ENCODE data around the gene KLHL24.
"Not testable (repeated sequence)": the region's sequence is repeated elsewhere in the genome, so short reads cannot be mapped to it uniquely, and the experiment has no call there.

The KLHL24 gene, protein sequence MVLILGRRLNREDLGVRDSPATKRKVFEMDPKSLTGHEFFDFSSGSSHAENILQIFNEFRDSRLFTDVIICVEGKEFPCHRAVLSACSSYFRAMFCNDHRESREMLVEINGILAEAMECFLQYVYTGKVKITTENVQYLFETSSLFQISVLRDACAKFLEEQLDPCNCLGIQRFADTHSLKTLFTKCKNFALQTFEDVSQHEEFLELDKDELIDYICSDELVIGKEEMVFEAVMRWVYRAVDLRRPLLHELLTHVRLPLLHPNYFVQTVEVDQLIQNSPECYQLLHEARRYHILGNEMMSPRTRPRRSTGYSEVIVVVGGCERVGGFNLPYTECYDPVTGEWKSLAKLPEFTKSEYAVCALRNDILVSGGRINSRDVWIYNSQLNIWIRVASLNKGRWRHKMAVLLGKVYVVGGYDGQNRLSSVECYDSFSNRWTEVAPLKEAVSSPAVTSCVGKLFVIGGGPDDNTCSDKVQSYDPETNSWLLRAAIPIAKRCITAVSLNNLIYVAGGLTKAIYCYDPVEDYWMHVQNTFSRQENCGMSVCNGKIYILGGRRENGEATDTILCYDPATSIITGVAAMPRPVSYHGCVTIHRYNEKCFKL

DNA sequence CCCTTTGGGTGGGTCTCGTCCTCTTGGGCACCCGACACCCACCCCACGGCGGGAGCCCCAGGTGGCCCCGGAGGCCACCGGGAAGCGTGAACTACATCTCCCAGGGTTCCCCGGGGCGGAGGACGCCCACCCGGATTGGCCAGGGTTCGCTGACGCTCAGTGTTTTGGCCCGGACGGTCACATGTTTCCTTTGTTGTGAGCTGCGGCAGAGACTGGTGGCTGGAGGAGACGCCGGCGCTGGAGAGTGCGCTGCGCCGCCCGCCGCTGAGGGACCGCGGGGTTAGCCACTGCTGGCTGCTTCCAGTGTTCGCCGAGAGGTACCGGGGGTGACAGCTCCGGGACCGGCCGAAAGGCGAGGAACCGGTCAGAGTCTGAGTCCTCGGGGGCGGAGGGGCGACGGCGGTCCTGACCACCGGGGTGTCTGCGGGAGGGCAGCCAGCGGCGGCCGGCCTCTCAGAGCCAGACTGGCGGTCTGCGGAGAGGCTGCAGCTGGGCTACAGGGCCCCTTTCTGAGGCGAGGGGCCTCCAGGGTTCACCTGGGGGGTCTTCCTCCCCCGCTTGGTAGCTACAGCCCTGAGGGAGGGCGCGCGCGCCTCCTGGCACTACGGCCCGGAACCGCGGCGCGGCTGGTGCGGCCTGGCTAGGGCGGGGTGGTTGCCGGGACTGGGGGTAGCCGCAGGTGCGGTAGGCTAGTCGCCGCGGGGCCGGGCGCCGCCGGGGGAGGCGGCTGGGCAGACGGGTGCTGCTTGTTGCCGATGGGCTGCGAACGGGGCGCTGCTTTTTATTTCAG is at the start of gene KLHL24:
Gene KLHL24 (plus strand): TSS at position 193 of the 790 bp plus-strand sequence. CDS start 14,734 bp downstream, outside the sequence.
- DNase-seq = peak; percentile 97

DNA sequence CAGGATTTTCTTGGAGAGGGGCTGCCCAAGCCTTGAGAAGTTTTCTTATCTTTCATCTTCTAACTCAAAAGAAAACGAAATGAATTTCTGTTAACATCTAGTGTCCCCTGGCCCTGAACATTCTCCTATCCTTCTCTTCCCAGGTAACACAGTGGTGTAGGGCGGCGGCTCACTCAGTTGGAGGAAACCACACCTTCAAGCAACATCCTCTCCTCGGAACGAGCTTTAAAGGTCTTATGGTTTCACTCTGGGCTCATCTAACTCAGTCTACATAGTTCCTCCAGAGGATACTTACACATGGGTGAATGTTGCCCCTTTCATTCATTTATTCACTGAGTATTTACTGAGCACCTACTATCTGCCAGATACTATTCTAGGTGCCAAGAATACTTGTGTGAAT is 48.9 kb upstream of the KLHL24 start:
- DNase-seq = no peak

DNA sequence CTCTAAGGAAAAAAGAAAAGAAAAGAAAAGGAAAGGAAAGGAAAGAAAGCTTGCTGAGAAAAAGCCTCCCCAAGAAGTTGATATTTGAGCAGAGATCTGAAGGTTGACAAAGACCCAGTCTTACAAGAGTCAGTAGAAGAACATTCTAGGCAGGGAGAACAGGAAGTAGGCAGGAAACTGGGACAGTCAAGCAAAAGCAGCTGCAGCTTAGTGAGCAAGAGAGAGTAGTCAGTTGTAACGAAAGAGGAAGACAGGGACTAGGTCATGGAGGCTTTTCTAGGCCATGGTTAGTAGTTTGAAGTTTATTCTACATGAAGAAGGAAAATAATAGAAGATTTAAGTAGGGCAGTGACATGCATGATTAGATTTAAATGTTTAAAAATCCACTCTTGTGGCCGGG is 48.1 kb upstream of the KLHL24 start:
- DNase-seq = peak; percentile 71

DNA sequence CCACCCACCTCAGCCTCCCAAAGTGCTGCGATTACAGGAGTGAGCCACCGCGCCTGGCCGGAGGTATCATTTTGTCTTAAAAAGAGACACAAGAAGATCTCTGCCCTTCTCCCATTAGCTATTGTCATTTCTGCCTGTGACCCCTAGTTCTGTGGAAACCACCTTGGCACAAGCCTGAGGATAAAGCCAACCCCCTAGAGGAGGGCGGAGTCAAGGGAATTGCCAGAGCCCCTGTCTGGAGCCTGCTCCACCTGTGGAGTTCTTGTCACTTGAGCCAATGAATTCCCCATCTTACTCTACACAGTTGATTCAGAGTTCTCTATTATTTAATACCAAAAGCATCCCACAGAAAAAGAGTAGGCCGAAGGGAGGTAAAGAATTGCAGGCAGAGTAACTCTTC is 45.0 kb upstream of the KLHL24 start:
- no peak for DNase-seq

DNA sequence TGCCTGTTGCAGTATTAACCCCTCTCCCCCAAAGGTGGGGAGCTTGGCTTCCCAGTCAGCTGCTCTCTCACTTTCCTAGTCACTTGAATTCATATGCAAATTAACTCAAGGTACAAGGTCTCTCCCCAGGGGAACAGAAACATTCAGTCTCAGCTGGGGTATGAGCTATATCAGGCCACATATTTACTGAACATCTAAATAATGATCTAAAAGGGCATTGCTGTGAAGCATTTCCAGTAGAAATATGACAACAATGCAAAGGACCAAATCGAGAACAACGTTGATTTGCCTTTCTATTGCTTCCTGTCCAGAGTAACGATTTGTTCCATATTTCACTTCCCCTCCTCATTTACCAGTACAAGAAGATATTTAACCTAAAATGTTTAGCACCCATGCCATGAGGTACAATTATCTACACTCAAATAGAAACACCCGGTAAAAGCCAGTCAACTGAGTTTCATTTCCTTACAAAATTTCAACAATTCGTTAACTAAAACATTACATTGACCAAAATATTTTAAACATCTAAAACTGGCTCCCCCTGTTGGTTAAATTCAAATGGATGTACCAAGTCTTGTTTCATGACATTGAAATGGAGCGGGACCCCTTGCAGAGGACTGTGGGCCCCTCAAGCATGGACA is 43.4 kb upstream of the KLHL24 start:
- DNase-seq = peak; percentile 55

DNA sequence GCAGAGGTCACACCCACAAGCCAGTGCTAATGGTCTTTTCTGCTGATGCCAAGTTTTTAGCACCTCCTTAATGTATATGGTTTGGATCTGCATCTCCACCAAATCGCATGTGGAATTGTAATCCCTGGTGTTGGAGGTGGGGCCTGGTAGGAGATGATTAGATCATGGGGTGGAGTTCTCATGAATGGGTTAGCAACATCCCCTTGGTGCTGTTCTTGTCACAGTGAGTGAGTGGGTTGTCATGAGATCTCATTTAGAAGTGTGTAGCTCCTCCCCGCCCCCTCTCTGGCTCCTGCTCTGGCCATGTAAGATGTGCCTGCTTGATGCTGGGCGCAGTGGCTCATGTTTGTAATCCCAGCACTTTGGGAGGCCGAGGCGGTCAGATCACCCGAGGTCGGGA is 42.6 kb upstream of the KLHL24 start:
- DNase-seq = no peak

DNA sequence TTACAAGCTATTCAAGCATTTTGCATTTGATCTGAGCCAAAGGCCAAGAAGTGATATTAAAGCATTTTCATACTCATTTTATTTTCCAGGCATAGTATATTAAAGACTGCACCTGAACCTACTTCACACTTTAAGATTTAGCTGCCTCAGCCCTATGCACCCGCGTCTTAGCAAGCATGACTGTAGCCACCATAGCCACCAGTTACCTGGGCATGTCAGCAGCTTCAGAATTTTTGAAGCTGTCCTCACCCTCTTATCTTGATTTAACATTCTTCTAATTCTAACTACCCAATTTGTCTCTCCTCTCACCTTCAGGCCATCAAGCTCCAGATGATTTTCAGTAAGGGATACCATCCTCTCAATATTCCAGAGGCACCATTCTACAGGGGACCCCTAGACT is 40.8 kb upstream of the KLHL24 start:
- no peak for DNase-seq

DNA sequence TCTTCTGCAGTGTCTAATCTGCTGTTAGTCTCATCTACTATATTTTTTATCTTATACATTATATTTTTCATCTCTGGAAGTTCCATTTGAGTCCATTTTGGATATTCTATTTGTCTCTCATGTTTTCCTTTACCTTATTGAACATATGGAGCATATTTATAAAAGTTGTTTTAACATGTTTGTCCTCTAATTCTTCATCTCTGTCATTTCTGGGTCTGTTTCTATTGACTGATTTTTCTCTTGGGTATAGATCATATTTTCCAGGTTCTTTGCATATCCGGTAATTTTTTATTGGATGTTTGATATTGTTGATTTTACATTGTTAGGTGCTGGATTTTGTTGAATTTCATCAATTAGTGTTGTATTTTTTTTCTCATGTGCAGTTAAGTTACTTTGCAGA is 37.5 kb upstream of the KLHL24 start:
- DNase-seq = no peak

DNA sequence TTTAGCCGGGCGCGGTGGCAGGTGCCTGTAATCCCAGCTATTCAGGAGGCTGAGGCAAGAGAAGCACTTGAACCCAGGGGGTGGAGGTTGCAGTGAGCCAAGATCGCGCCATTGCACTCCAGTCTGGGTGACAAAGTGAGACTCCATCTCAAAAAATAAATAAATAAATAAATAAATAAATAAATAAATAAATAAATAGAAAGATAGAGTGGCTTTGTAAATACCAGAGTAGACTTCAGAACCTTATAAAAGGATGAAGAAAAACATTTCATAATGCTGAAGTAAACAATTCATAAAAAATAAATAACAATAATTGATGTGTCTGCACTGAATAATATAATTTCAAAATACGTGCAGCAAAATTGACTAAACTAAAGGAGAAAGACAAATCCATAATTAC is 24.1 kb upstream of the KLHL24 start:
- DNase-seq = not testable (repeated sequence)

DNA sequence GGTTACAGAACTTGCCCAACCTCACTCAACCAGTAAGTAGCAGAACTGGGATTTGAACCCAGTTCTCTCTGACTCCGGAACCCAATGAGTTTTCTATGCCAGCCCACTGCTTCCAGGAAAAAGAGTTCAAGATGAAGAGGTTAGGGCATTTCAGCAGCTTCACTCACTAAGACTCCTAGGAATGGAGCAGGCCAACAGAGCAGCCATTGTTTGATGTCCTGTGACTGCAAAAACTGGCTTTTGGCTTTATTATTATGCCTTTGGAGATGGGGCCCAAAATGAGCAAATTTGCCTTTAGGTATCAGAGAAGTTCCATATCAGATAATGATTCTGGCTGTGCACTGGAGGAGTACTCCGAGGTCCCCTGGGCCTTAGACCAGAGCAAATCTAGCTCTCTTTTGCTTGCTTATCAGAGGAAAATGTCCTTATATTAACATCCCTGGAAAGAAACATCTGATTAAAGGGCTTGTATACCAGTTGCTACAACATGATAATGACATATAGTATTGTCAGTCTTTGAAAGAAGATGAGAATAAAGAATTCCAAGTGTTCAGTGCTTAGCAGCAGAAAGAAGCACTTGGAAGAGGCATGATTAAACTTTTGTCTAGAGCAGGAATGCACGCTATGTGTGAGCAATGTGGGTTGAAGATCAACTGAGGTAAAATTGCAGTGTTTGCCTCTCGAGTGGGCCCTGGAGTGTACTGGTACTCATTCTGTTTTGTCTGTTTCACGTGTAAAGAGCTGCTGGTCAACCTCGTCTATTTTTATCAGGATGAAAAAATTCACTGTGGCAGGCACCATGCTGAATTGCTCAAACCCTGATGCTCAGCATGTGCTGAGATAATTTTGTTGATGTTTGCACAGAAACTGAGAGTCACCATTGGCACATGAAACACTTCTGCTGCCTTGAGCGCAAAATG is 21.8 kb upstream of the KLHL24 start:
- no peak for DNase-seq

DNA sequence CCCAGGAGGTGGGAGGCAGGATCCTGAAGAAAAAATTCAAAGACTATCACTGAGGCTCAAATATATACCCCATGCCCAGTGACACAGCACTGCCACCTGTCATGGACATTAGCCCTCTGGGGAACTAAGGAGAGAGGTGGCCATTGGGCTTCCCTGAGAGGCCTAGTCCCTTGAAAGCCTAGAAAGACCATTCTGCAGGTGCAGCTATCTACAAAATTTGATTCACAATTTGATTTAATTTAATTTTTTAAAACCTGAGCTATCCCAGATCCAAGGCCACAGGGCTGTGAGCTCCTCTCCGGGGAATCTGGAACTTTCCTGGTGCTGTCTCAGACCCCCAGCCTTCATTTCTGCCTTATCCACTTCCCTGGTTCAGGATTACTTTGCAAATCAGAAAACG is 16.9 kb upstream of the KLHL24 start:
- no peak for DNase-seq

DNA sequence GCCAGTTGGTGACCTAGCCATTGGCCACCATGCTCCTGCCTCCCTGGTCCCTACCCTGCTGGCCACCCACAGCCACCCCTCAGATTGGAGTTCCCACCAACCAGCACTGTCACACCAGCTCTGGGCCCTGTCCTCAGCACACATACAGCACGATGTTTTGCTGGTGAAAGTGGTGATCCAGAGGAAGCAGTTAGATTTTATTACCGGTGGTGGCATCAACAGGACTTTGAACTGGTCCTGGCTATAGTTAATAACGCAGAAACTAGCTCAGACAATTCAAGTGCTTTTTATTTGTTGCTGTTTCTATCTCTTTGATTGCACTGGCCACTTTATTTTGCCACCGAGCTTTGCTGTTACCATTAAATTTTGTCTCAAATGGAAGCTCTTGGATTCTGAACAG is 16.4 kb upstream of the KLHL24 start:
- no peak for DNase-seq

DNA sequence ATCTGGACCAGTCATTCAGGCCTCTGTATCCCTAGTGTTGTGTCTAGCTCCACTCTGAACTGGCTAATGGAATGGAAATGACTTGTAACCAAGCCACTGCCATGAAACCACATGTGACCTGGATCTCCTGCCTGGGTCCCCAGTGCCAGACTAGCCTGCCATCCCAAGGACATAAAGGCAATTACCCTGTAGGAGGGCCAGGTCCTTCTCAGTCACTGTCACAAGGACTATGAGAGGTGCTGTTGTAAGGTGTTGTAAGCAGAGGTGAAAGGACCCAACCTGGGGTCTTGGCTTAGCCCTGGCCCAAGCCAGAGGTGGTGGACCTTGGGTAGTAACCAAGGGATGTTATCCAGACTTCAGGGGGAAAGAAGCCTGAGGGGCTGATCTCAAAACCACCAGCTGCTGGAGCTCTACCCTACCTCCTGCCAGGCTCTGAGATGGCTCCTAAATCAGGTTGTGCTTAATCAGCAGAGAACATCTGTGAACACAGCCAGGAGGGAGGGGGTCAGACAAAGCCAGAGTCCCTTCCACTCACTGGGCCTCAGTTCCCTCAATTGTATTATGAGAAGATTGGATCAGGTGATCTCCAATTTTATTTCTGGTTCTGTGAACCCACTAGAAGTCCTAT is 15.7 kb upstream of the KLHL24 start:
- peak; percentile 42 for DNase-seq

DNA sequence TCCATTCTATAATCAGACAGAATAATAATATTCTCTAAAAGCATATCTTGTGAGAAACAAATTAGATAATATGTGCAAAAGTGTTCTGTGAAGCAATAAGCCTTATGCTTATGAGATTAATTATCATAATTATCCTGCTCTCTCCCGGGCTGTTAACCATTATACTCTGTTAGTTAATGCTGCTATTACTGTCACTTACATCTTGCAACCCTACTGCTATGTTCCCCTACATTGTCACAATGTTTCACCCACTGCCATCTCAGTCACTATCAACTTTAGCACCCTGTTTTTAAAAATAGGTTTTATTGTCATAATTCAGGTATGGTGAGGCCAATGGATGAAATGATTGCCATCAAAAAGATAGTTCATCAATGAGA is 15.2 kb upstream of the KLHL24 start:
- no peak for DNase-seq

DNA sequence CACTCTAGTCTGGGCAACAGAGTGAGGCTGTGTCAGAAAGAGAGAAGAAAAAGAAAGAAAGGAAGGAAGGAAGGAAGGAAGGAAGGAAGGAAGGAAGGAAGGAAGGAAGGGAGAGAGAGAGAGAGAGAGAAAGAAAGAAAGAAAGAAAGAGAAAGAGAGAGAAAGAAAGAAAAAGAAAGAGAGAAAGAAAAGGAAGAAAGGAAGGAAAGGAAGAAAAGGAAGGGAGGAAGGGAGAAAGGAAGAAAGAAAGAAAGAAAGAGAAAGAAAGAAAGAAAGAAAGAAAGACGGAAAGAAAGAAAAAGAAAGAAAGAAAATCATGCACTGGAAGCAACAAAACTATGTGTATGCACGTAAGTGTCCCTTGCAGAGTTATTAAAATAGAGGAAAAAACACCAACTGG is 12.9 kb upstream of the KLHL24 start:
- DNase-seq = not testable (repeated sequence)

DNA sequence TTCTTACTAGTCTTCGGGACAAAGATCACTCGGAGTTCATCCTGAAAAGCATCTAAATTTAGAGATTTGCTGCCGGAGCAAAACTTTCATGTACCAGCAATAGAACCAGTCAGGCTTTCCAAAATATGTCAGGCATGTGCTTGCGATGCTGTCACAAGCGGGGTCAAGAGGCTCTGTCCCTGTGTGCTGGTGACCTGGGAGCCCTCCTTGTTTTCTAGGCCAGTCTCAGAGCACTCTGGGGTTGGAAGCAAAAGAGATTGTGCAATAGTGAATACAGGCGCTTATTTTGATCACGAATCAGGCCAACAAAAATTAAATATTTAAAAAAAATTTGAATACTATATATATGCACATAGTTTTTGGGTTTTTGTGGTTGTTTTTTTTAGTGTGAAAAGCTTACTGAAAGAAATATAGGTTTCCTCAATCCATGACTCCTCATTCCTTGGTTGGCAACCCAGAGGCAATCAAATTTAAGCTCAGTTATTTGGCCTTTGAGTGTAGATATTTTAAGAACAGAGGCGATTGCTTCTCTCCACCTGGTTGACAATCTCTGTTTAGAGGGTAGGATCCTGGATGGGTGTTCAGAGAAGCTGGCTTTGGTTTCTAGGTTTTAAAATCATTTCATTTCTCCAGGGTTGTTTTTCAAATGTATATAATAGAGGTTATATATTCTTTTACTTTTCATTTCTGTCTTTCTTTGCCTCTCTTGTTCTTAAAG is 8.4 kb upstream of the KLHL24 start:
- DNase-seq = no peak

DNA sequence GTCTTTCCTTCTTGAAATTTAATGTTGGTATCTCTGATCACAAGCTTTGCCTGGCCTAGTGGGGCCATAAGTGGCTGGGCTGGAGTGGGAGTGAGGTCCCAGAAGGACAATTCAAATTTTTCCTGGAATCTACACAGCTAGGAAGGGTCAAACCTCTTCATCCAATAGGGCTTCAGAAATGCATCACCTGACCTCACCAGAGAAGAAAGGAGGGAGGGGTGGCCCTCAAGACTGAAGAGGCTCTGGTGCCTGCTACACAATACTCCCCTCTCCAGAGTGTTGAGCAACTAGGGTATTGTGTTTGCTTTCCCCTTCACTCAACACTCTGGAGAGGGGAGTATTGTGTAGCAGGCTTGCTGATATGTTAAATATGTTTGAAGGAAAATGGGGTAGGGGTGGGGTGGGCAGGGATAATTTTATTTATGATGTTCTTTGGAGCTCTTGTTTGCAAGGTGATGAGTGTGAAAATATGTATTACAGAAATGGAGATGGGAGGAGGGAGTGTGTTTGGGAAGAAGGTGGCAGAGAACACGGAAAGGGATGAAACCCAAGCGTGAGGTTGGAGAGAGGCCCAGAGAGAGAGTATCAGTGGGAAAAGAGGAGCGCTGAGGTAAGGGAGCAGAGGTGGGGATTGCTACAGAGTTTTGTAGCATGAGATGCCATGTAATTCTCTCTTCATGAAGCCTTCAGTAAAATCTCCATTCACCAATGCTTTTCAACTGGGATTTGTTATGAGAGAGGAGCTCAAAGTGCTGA is 5.7 kb upstream of the KLHL24 start:
- DNase-seq = no peak

DNA sequence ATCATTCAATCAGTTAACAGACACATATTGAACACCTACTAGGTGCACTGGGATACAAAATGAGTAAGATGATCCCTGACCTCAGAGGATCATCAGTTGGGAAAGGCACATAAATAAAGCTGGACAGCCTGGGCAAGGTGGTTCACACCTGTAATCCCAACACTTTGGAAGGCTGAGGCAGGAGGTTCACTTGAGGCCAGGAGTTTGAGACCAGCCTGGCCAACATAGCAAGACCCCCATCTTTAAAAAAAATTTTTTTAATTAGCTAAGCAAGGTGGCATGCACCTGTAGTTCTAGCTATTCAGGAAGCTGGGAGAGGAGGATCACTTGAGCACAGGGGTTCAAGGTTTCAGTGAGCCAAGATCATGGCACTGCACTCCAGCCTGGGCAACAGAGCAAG is 3.7 kb upstream of the KLHL24 start:
- no peak for DNase-seq

DNA sequence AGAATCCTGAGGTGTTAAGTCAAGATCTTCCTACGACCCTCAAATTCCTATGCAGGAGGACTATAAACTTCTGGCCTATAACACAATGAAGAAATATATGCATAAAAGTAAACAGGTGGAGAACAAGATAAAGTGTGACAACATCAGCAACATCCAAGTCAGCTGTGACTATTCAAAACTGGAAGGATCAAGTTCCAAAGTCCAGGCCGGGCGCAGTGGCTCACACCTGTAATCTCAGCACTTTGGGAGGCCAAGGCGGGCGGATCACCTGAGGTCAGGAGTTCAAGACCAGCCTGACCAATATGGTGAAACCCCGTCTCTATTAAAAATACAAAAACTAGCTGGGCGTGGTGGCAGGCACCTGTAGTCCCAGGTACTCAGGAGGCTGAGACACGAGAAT is 2.7 kb upstream of the KLHL24 start:
- DNase-seq = not testable (repeated sequence)

DNA sequence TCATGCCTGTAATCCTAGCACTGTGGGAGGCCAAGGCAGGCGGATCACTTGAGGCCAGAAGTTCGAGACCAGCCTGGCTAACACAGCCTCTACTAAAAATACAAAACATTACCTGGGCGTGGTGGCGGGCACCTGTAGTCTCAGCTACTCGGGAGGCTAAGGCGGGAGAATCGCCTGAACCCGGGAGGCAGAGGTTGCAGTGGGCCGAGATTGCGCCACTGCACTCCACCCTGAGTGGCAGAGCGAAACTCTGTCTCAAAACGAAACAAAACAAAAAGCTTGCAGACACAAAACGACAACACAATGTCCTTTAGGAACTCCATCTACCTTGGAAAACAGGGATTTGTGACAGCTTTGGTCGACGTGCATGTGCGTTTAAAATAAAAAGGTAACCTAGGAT is 716 bp upstream of the KLHL24 start:
- DNase-seq = no peak

DNA sequence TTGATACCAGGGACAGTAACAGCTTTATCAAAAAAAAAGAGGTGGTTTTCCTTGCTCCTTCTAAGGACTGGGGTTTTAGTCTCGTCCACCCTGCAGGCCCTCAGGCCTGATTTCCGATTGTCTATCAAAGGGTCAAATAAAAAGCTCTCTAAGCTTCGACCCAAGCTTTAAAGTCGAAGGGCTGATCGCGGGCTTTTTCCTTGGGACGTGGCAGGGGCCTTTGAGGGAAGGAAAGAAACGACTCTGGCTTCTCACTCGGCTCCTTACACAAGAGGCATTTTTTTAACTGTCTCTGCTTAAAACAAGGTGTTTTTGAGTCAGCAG is 354 bp upstream of the KLHL24 start:
- no peak for DNase-seq

Measured in hematopoietic multipotent progenitor cell treated with erythropoietin and hydrocortisone succinate and interleukin-3 and kit ligand, for 4 days (in vitro differentiated cells).